Neural progenitor cell (in vitro differentiated cells): ENCODE measurements around the gene DNAJC25. TPM values are rescaled to one million over a fixed set of nuclear protein-coding genes. Genes with fewer than 3 reads are reported as not detected.
"Not testable (repeated sequence)": the region's sequence is repeated elsewhere in the genome, so short reads cannot be mapped to it uniquely, and the experiment has no call there.

ENCODE experiments used
- DNase-seq: peaks from one replicate; pipeline ENCODE4 v3.0.0-alpha.2; 2016; ENCODE audit warnings: low spot score
- H2AFZ ChIP-seq: fragments of 200-600 bp; sonication (generic); replicated peaks from 2 replicates; pipeline ENCODE4 v1.6.1; 2016; ENCODE audit warnings: antibody characterized with exemption
- H3F3A ChIP-seq: fragments of 200-600 bp; sonication (generic); 2 replicates; pipeline ENCODE4 v1.6.1; 2016; ENCODE audit warnings: antibody characterized with exemption, low read depth
- H3K27ac ChIP-seq: fragments of 200-600 bp; sonication (generic); 2 replicates; pipeline ENCODE4 v1.5.1; 2016; ENCODE audit warnings: mild to moderate bottlenecking
- H3K27me3 ChIP-seq: fragments of 200-600 bp; sonication (generic); 2 replicates; pipeline ENCODE4 v1.6.1; 2016; ENCODE audit warnings: mild to moderate bottlenecking, moderate library complexity
- H3K36me3 ChIP-seq: fragments of 200-600 bp; sonication (generic); 2 replicates; pipeline ENCODE4 v1.5.1; 2016
- H3K4me1 ChIP-seq: fragments of 200-600 bp; sonication (generic); 2 replicates; pipeline ENCODE4 v1.6.1; 2016; ENCODE audit warnings: mixed run types
- H3K4me2 ChIP-seq: fragments of 200-600 bp; sonication (generic); 2 replicates; pipeline ENCODE4 v1.6.1; 2016
- H3K4me3 ChIP-seq: fragments of 200-600 bp; sonication (generic); 2 replicates; pipeline ENCODE4 v1.5.1; 2016
- H3K79me2 ChIP-seq: fragments of 200-600 bp; sonication (generic); 2 replicates; pipeline ENCODE4 v1.6.1; 2016; ENCODE audit warnings: low read depth
- H3K9ac ChIP-seq: fragments of 200-600 bp; sonication (generic); 2 replicates; pipeline ENCODE4 v1.6.1; 2016
- H3K9me3 ChIP-seq: fragments of 200-600 bp; sonication (generic); 2 replicates; pipeline ENCODE4 v1.5.1; 2016; ENCODE audit warnings: low read depth
- H4K20me1 ChIP-seq: fragments of 200-600 bp; sonication (generic); 2 replicates; pipeline ENCODE4 v1.6.1; 2016; ENCODE audit warnings: low read depth
- H3K27ac Mint-ChIP-seq: 3 replicates; pipeline ENCODE4 v1.8.0; 2021; ENCODE audit warnings: mixed read lengths
- H3K27me3 Mint-ChIP-seq: 2 replicates; pipeline ENCODE4 v1.8.0; 2022; ENCODE audit warnings: low read depth, mild to moderate bottlenecking, inconsistent platforms, moderate library complexity, mixed read lengths; ENCODE audit not compliant: insufficient read depth
- H3K36me3 Mint-ChIP-seq: 3 replicates; pipeline ENCODE4 v1.8.0; 2021; ENCODE audit warnings: mixed read lengths
- H3K4me1 Mint-ChIP-seq: 3 replicates; pipeline ENCODE4 v1.8.0; 2021; ENCODE audit warnings: mixed read lengths
- H3K4me3 Mint-ChIP-seq: 3 replicates; pipeline ENCODE4 v1.8.0; 2021; ENCODE audit warnings: mild to moderate bottlenecking, moderate library complexity, mixed read lengths
- H3K9me3 Mint-ChIP-seq: 3 replicates; pipeline ENCODE4 v1.8.0; 2020; ENCODE audit warnings: mixed read lengths
- CTCF ChIP-seq: fragments of 200-600 bp; sonication (generic); IDR thresholded peaks from 2 replicates; pipeline ENCODE4 v1.5.1; 2017; ENCODE audit warnings: antibody characterized with exemption, mild to moderate bottlenecking
- EZH2 ChIP-seq: fragments of 200-600 bp; sonication (generic); IDR thresholded peaks from 2 replicates; pipeline ENCODE4 v1.6.1; 2017; ENCODE audit warnings: antibody characterized with exemption, mild to moderate bottlenecking, moderate library complexity
- EZH2phosphoT487 ChIP-seq: fragments of 200-600 bp; sonication (generic); IDR thresholded peaks from 2 replicates; pipeline ENCODE4 v1.6.1; 2017; ENCODE audit warnings: antibody characterized with exemption
- total RNA-seq: library from RNA; depleted of rRNA; stranded (reverse); fragments of >200 nt; gene quantifications from 2 replicates; pipeline ENCODE4 v1.2.3, GENCODE V29; 2015; ENCODE audit warnings: low replicate concordance

DNAJC25 gene
- total RNA-seq, 1 donor from 2014 or later = 10.1 TPM

GRCh38 chr9:111663301-111663823 is 32.2 kb downstream of the DNAJC25 start:
- H3K27me3 ChIP-seq = peaks cover 19% of the 10 kb centered on the region
- H3K4me2 ChIP-seq = peak overlapping the region; percentile 91
- peaks cover 56% of the 10 kb centered on the region for H3K79me2 ChIP-seq
- H3K36me3 ChIP-seq = no peaks in the 10 kb centered on the region
- Mint-ChIP-seq H3K36me3 (peaks cover 14% of the 10 kb centered on the region), H3K4me1 (peaks cover 20% of the 10 kb centered on the region), H3K27ac (no peak overlapping the region), H3K27me3 (peaks cover 2% of the 10 kb centered on the region), H3K9me3 (no peaks in the 10 kb centered on the region), H3K4me3 (no peak overlapping the region)
- no peak overlapping the region for H2AFZ ChIP-seq
- H3F3A ChIP-seq = peaks cover 18% of the 10 kb centered on the region
- no peak for TF ChIP-seq EZH2phosphoT487
- no peak for TF ChIP-seq EZH2
- no peak for TF ChIP-seq CTCF
- H3K9ac ChIP-seq = no peak overlapping the region
- peak; percentile 11 for DNase-seq
- no peak overlapping the region for H3K27ac ChIP-seq
- H3K4me1 ChIP-seq = peaks cover 15% of the 10 kb centered on the region
- H3K9me3 ChIP-seq = no peaks in the 10 kb centered on the region
- H3K4me3 ChIP-seq = peak overlapping the region; percentile 94
- peaks cover 38% of the 10 kb centered on the region for H4K20me1 ChIP-seq

GRCh38 chr9:111668026-111668573 is 37.0 kb downstream of the DNAJC25 start:
- no peaks in the 10 kb centered on the region for H3K9me3 Mint-ChIP-seq
- Histone ChIP-seq H4K20me1 (peaks cover 28% of the 10 kb centered on the region), H3K4me2 (no peak overlapping the region), H3K79me2 (peaks cover 43% of the 10 kb centered on the region), H2AFZ (no peak overlapping the region), H3K27ac (no peak overlapping the region), H3K9ac (no peak overlapping the region), H3K4me3 (no peak overlapping the region), H3K9me3 (no peaks in the 10 kb centered on the region), H3K27me3 (no peaks in the 10 kb centered on the region), H3K36me3 (peaks cover 8% of the 10 kb centered on the region), H3F3A (peaks cover 3% of the 10 kb centered on the region), H3K4me1 (peaks cover 6% of the 10 kb centered on the region)
- no peak overlapping the region for H3K4me3 Mint-ChIP-seq
- H3K27ac Mint-ChIP-seq = no peak overlapping the region
- no peak for DNase-seq
- peaks cover 5% of the 10 kb centered on the region for H3K4me1 Mint-ChIP-seq
- peaks cover 2% of the 10 kb centered on the region for H3K27me3 Mint-ChIP-seq
- no peak for TF ChIP-seq CTCF
- no peak for TF ChIP-seq EZH2phosphoT487
- no peak for TF ChIP-seq EZH2
- peaks cover 16% of the 10 kb centered on the region for H3K36me3 Mint-ChIP-seq

- not testable (repeated sequence) for H3K27ac Mint-ChIP-seq, H2AFZ ChIP-seq, H3K4me3 ChIP-seq, H3K9me3 Mint-ChIP-seq, H3K9ac ChIP-seq, H3K9me3 ChIP-seq, H3K4me3 Mint-ChIP-seq, H3K4me2 ChIP-seq, H3K4me1 ChIP-seq, H3F3A ChIP-seq, H3K27ac ChIP-seq, DNase-seq, H3K27me3 ChIP-seq, H3K36me3 ChIP-seq, H3K4me1 Mint-ChIP-seq, H3K27me3 Mint-ChIP-seq
- Histone ChIP-seq H4K20me1 (peaks cover 23% of the 10 kb centered on the region), H3K79me2 (peaks cover 38% of the 10 kb centered on the region)
- H3K36me3 Mint-ChIP-seq = peaks cover 11% of the 10 kb centered on the region
These were observed 37.5 kb downstream of the DNAJC25 start for GRCh38 chr9:111668601-111669000.

GRCh38 chr9:111674319-111674718 is 43.2 kb downstream of the DNAJC25 start:
- H3K27ac ChIP-seq = no peak overlapping the region
- no peaks in the 10 kb centered on the region for H4K20me1 ChIP-seq
- Mint-ChIP-seq H3K27ac (no peak overlapping the region), H3K9me3 (peaks cover 2% of the 10 kb centered on the region), H3K4me1 (no peaks in the 10 kb centered on the region), H3K4me3 (no peak overlapping the region), H3K27me3 (peaks cover 2% of the 10 kb centered on the region), H3K36me3 (peaks cover 5% of the 10 kb centered on the region)
- H3K4me3 ChIP-seq = no peak overlapping the region
- H3K27me3 ChIP-seq = no peaks in the 10 kb centered on the region
- no peak overlapping the region for H3K4me2 ChIP-seq
- H3K36me3 ChIP-seq = peaks cover 8% of the 10 kb centered on the region
- H3K9me3 ChIP-seq = no peaks in the 10 kb centered on the region
- H3K9ac ChIP-seq = no peak overlapping the region
- H3F3A ChIP-seq = no peaks in the 10 kb centered on the region
- H3K4me1 ChIP-seq = no peaks in the 10 kb centered on the region
- TF ChIP-seq CTCF = no peak
- TF ChIP-seq EZH2 = no peak
- TF ChIP-seq EZH2phosphoT487 = no peak
- no peak overlapping the region for H2AFZ ChIP-seq
- no peaks in the 10 kb centered on the region for H3K79me2 ChIP-seq
- no peak for DNase-seq
